Glutamatergic neuron (in vitro differentiated cells): ENCODE data around the gene CD96. TPM values are rescaled to one million over a fixed set of nuclear protein-coding genes. Genes with fewer than 3 reads are reported as not detected.

ENCODE experiments used
- DNase-seq: peaks from one replicate; pipeline ENCODE4 v3.0.0; 2022
- H3K27ac Mint-ChIP-seq: one replicate; pipeline ENCODE4 v1.8.0; 2020; ENCODE audit warnings: mild to moderate bottlenecking, mixed read lengths, inconsistent platforms; ENCODE audit not compliant: unreplicated experiment
- H3K27me3 Mint-ChIP-seq: one replicate; pipeline ENCODE4 v1.8.0; 2020; ENCODE audit warnings: mild to moderate bottlenecking, moderate library complexity, mixed read lengths, inconsistent platforms; ENCODE audit not compliant: unreplicated experiment
- H3K36me3 Mint-ChIP-seq: one replicate; pipeline ENCODE4 v1.8.0; 2020; ENCODE audit warnings: mild to moderate bottlenecking, mixed read lengths, inconsistent platforms; ENCODE audit not compliant: unreplicated experiment
- H3K4me1 Mint-ChIP-seq: one replicate; pipeline ENCODE4 v1.8.0; 2020; ENCODE audit warnings: mild to moderate bottlenecking, low read depth, mixed read lengths, inconsistent platforms; ENCODE audit not compliant: unreplicated experiment
- H3K4me3 Mint-ChIP-seq: one replicate; pipeline ENCODE4 v1.8.0; 2020; ENCODE audit warnings: mild to moderate bottlenecking, mixed read lengths, inconsistent platforms; ENCODE audit not compliant: unreplicated experiment
- H3K9me3 Mint-ChIP-seq: one replicate; pipeline ENCODE4 v1.8.0; 2020; ENCODE audit warnings: mild to moderate bottlenecking, moderate library complexity, mixed read lengths, inconsistent platforms; ENCODE audit not compliant: unreplicated experiment
- total RNA-seq: library from RNA; stranded (reverse); fragmentation: NEBNext Ultra II Directional; extraction: Animal tissue kit (Norgen Biotek cat#: 25700); gene quantifications from one replicate; pipeline ENCODE4 v1.2.1, GENCODE V29; 2021; ENCODE audit not compliant: unreplicated experiment
- TF ChIP-seq, protein P1 (sequence below): fragments of 200-600 bp; sonication (generic); IDR thresholded peaks from one replicate; pipeline ENCODE4 v1.5.0; 2021; ENCODE audit not compliant: partially characterized antibody, unreplicated experiment

Gene CD96
- total RNA-seq, 1 donor from 2014 or later: not detected

DNA sequence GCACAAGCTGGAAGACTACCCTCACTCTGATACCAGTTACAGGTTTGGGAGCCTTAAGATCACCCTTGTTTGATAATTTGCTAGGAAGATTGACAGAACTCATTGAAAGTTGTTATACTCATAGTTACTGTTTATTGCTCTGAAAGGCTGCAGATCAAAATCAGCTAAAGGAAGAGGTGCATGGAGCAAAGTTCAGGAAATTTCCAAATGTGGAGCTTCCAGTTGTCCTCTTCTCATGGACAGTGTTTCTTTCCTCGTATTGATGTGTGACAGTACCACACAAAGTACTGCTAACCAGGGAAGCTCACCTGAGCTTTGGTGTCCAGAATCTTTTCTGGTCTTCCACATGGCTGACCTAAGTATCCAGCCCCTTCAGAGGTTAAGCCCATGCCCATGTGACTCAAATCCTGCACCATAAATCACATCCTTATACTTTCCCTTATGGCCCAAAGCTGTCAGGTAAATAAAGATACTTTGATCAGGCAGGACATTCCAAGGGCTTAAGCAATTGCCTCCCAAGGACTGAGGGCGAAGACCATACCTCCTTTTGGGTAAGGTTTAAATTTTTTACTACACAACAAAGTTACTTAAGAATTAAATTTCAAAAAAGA, 146.3 kb downstream of the CD96 start:
- no peak overlapping the region for H3K27ac Mint-ChIP-seq
- no peak for DNase-seq
- TF ChIP-seq, protein P1, sequence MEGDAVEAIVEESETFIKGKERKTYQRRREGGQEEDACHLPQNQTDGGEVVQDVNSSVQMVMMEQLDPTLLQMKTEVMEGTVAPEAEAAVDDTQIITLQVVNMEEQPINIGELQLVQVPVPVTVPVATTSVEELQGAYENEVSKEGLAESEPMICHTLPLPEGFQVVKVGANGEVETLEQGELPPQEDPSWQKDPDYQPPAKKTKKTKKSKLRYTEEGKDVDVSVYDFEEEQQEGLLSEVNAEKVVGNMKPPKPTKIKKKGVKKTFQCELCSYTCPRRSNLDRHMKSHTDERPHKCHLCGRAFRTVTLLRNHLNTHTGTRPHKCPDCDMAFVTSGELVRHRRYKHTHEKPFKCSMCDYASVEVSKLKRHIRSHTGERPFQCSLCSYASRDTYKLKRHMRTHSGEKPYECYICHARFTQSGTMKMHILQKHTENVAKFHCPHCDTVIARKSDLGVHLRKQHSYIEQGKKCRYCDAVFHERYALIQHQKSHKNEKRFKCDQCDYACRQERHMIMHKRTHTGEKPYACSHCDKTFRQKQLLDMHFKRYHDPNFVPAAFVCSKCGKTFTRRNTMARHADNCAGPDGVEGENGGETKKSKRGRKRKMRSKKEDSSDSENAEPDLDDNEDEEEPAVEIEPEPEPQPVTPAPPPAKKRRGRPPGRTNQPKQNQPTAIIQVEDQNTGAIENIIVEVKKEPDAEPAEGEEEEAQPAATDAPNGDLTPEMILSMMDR: no peak
- H3K27me3 Mint-ChIP-seq: no peaks in the 10 kb centered on the region
- H3K4me1 Mint-ChIP-seq: peaks cover 1% of the 10 kb centered on the region
- H3K4me3 Mint-ChIP-seq: no peak overlapping the region
- no peaks in the 10 kb centered on the region for H3K36me3 Mint-ChIP-seq
- H3K9me3 Mint-ChIP-seq: no peaks in the 10 kb centered on the region

DNA sequence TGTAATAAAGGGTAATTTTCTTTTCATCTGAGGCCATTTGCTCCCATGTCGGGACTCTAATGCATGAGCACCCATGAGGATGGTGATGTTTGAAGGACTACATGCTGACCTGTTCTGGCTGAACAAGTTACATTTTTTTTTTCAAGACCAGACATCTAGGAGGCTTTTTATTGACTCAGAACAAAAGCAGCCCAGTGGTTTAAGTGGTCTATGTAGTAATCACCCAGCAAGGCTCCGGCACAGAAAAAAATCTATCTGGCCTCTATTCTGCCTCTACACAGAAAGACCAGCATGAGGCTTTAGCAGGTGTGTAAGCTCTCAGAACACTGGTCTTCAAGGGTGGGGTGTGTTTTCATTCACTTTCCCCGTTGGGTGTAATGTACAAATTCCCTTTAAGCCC, 148.2 kb downstream of the CD96 start:
- Mint-ChIP-seq H3K9me3 (no peaks in the 10 kb centered on the region), H3K27me3 (no peaks in the 10 kb centered on the region), H3K36me3 (no peaks in the 10 kb centered on the region), H3K4me1 (peaks cover 9% of the 10 kb centered on the region), H3K4me3 (no peak overlapping the region), H3K27ac (no peak overlapping the region)
- TF ChIP-seq, protein P1: no peak
- DNase-seq: no peak

DNA sequence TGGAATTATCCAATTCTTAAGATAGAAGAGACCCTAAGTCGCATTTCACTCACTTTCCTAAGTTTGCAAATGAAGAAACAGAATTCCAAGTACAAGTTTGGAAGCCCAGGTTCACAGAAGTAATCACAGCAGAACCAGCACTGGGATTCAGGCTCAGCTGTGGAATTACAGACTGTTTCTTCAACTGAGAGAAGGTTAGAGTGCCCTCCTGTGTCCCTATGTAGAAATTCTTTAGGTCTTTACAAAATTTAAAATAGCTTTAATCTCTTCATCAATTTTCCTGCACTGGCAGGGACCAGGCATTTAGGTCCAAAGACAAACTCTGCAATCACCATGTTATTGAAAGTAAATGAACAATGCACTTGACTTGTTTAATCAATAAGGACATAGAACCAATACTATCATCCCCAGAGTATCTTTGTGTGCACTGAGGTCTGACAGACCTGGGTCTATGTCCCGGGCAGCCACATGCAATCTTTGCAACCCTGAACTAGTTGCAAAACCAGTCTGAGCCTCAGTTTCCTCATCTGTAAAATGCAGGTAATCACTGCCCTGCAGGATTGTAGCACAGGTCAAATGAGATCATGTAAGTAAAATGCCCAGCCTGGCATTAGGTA, 149.4 kb downstream of the CD96 start:
- TF ChIP-seq, protein P1: no peak
- no peaks in the 10 kb centered on the region for H3K27me3 Mint-ChIP-seq
- peaks cover 11% of the 10 kb centered on the region for H3K4me1 Mint-ChIP-seq
- no peak for DNase-seq
- no peaks in the 10 kb centered on the region for H3K9me3 Mint-ChIP-seq
- no peaks in the 10 kb centered on the region for H3K36me3 Mint-ChIP-seq
- no peak overlapping the region for H3K4me3 Mint-ChIP-seq
- no peak overlapping the region for H3K27ac Mint-ChIP-seq

DNA sequence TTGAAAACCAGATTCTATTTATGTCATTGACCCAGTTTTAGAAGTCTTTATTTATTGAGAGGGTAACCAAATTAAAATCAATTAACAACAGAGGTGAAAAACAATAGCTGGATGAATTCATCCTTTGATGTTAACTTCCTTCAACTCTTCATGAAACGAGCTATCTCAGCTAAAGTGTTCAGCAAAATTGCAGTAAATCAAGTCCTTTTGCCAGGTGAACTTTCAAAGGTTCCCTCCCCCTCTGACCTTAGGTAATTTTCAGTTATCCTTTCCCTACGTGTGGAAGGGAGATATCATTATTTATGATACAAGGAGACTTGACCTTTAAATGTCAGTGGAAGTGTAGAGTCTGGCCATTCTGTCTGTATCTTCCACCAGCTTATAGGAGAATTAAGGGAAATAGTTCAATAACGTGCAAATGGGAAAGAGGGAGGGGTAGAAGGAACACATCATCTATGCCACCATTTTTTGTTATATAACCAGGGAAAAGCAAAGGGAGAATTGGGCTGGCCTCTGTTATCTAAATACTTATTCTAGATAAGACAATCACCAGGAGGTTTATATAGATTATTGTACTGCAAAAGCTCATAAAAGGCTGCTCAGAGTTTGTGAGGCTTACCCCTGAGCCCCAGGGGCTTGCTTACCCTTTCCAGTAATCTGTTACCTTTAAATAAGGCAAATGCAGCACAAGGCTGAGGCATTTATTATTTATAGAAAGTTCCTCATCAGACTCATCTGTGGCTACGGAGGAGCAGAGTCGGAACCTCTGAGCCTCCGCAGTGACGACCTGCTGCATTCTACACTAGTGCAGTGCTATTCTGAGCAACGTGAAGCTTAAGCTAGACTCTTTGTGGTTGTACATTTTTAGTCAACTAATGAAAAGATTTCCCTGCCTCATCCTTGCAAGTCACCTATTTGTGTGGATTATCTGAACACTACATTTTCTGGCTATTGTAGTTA, 150.9 kb downstream of the CD96 start:
- Mint-ChIP-seq H3K36me3 (no peaks in the 10 kb centered on the region), H3K4me3 (no peak overlapping the region), H3K9me3 (no peaks in the 10 kb centered on the region), H3K27ac (no peak overlapping the region), H3K4me1 (peaks cover 11% of the 10 kb centered on the region), H3K27me3 (no peaks in the 10 kb centered on the region)
- TF ChIP-seq, protein P1: no peak
- no peak for DNase-seq
